Liver (tissue), 3 donors: Measurements from ENCODE around the gene DAPP1.

Experiments used
- CTCF ChIP-seq: fragments of 150-350 bp; IDR thresholded peaks from 2 replicates; pipeline ENCODE4 v1.5.1; 2017; ENCODE audit warnings: improper control_type of control experiment, low read depth, low read length; ENCODE audit not compliant: missing input control
- EGR1 ChIP-seq, 2 donors: IDR thresholded peaks; 2 replicates each; pipeline ENCODE4 v1.6.1; 2016 to 2018; ENCODE audit warnings: antibody characterized with exemption in 2 of 2, low read depth in 2 of 2
- GABPA ChIP-seq, 2 donors: IDR thresholded peaks in 1 of 2; conservative IDR thresholded peaks in 1 of 2; 2 replicates each; pipeline ENCODE4 v1.6.1; 2016; ENCODE audit warnings: antibody characterized with exemption in 2 of 2, mild to moderate bottlenecking in 1 of 2, moderate library complexity in 1 of 2
- RAD21 ChIP-seq, 2 donors: IDR thresholded peaks; 2 replicates each; pipeline ENCODE4 v1.6.1; 2016; ENCODE audit warnings: antibody characterized with exemption in 2 of 2, mild to moderate bottlenecking in 2 of 2
- REST ChIP-seq: IDR thresholded peaks from 2 replicates; pipeline ENCODE4 v1.6.1; 2016; ENCODE audit warnings: antibody characterized with exemption, mild to moderate bottlenecking
- SP1 ChIP-seq: IDR thresholded peaks from 2 replicates; pipeline ENCODE4 v1.6.1; 2018; ENCODE audit warnings: antibody characterized with exemption, mild to moderate bottlenecking
- TAF1 ChIP-seq: conservative IDR thresholded peaks from 2 replicates; pipeline ENCODE4 v1.6.1; 2016; ENCODE audit warnings: antibody characterized with exemption, mild to moderate bottlenecking
- donor health status: healthy.
- donor health status: healthy.

GRCh38 chr4:99827857-99828256 is 11.2 kb downstream of the DAPP1 start:
- TF ChIP-seq CTCF (no peak), SP1 (no peak), GABPA (IDR thresholded peaks at IDR 0.05 in 1 of 2, conservative IDR thresholded peaks at IDR 0.05 in 1 of 2) (no peak), RAD21 (IDR thresholded peaks at IDR 0.05) (no peak), TAF1 (no peak), EGR1 (IDR thresholded peaks at IDR 0.05; ENCODE audit: low read depth in 2 of 2) (no peak), REST (no peak)
